NT2/D1 (cell line): ENCODE data around the gene MRPL2.

Source experiments
- SUZ12 ChIP-seq: IDR thresholded peaks from 2 replicates; pipeline ENCODE4 v1.6.1; 2011; ENCODE audit not compliant: insufficient read length, insufficient read depth; ENCODE audit errors: extremely low read depth
- YY1 ChIP-seq: IDR thresholded peaks from 2 replicates; pipeline ENCODE4 v1.6.1; 2011; ENCODE audit not compliant: insufficient read length, insufficient read depth
- ZNF274 ChIP-seq: IDR thresholded peaks from 2 replicates; pipeline ENCODE4 v1.6.1; 2011; ENCODE audit warnings: mild to moderate bottlenecking, low read depth, low read length

- TF ChIP-seq YY1 (no peak), ZNF274 (no peak), SUZ12 (no peak)
These were observed 45.3 kb downstream of the MRPL2 start, which contains the start of the genes KLHDC3 and MEA1 for GRCh38 chr6:43013843-43014433.
